Measurements from ENCODE around the gene ITGA3. TPM values are rescaled to one million over a fixed set of nuclear protein-coding genes. Genes with fewer than 3 reads are reported as not detected.

ITGA3 gene
- polyA plus RNA-seq, 5 donors: 39.0 to 66.3 (median 46.6) TPM

- no peak for DNase-seq
Measured at GRCh38 chr17:50093246-50093645, 37.3 kb downstream of the ITGA3 start.

DNA sequence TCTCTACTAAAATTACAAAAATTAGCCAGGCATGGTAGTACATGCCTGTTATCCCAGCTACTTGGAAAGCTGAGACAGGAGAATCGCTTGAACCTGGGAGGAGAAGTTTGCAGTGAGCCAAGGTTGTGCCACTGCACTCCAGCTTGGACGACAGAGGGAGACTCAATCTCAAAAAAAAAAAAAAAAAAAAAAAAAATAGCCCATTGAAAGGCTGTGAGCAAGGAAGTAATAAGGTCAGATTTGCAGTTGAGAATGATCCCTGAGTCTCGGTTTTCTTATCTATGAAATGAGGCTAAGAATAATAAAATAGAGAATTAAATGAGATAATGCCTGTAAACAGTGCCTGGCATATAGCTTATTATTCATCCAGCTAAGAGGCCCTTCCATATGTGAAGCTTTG lies 37.9 kb downstream of the ITGA3 start:
- DNase-seq: no peak

- peak; percentile 84 to 90 for DNase-seq
Measured at GRCh38 chr17:50094243-50094752, 38.4 kb downstream of the ITGA3 start.

- DNase-seq: peak; percentile 96 to 98
Measured at GRCh38 chr17:50094753-50095619, 39.1 kb downstream of the ITGA3 start, which contains the start of gene PDK2. PDK2 (plus strand) TSS chr17:50095351; CDS start chr17:50095436, 85 bp downstream.

- no peak for DNase-seq
Measured at GRCh38 chr17:50095626-50096037, 39.7 kb downstream of the ITGA3 start.

- DNase-seq: no peak
Measured at GRCh38 chr17:50096092-50096491, 40.2 kb downstream of the ITGA3 start.

- no peak for DNase-seq
Measured at GRCh38 chr17:50096758-50097157, 40.8 kb downstream of the ITGA3 start.

DNA sequence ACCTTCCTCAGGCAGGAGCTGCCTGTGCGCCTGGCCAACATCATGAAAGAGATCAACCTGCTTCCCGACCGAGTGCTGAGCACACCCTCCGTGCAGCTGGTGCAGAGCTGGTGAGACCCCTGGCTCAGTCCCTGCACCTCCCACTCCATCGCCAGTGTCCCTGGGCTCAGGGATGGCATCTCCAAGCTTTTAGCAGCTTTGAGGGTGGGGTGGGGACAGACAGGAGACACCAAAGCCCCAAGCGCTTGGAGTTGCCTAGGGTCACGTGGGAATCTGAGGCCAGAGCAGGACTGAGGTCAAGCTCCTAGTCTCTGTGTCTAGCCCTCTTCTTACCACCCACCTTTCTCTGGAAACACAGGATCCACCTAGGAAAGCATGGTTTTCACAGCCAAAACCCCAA lies 41.5 kb downstream of the ITGA3 start:
- DNase-seq: no peak

- no peak for DNase-seq
Measured at GRCh38 chr17:50097926-50098325, 42.0 kb downstream of the ITGA3 start.

DNA sequence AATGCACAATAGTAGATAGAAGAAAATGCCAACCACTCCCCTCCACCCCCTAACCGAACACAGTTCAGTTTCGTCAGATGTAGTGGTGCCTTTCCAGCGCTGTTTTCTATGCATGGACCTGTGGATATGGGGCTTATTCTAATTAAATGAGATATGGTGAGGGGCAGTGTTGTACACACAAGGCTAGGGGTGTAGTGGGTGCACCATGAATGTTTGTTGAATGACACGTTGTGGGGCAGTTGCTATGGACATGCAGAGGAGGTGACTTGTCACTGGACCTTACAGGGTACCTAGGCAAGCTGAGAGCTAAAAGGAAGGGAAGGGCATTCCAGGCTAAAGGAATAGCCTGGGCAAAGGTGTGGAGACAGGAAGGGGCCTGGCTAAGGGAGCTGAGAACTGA lies 42.7 kb downstream of the ITGA3 start:
- DNase-seq: no peak

DNA sequence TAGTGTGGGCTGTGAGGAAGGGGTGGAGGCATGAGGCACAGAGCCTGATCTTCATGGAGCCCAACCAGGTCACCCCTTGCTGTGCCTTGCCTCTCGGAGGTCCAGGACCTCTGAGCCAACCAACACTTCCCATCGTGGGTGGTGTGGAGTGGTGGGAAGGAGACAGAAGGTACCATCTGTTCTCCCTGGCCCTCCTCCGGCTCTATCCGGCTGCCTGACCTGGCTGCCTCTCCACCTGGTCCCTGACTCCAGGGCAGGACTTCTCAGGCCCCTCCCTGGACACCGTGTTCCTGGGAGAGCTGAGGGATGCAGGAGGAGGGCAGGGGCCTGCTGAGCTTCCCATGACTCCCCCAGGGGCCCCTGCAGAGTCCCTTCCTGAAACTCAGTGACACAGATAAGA lies 43.1 kb downstream of the ITGA3 start:
- no peak for DNase-seq

DNA sequence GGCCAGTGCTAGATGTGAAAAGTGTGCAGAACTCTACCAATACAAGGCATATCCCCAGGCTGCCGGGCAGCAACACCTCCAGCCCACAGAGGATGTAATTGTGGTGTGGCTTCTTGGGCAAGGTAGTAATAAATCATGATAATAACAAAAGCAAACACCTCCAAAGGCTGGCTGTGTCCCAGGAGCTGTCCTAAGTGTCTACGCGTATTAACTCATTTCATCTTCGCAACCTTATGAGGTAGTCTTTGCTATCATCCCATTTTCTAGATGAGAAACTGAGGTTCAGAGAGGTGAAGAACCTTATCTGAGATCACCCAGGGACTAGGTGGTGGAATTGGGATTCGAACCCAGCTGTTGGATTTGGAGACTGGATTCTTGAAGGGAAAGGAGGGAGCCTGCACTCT lies 44.6 kb downstream of the ITGA3 start:
- no peak for DNase-seq

- no peak for DNase-seq
Measured at GRCh38 chr17:50100921-50101345, 45.0 kb downstream of the ITGA3 start.

DNA sequence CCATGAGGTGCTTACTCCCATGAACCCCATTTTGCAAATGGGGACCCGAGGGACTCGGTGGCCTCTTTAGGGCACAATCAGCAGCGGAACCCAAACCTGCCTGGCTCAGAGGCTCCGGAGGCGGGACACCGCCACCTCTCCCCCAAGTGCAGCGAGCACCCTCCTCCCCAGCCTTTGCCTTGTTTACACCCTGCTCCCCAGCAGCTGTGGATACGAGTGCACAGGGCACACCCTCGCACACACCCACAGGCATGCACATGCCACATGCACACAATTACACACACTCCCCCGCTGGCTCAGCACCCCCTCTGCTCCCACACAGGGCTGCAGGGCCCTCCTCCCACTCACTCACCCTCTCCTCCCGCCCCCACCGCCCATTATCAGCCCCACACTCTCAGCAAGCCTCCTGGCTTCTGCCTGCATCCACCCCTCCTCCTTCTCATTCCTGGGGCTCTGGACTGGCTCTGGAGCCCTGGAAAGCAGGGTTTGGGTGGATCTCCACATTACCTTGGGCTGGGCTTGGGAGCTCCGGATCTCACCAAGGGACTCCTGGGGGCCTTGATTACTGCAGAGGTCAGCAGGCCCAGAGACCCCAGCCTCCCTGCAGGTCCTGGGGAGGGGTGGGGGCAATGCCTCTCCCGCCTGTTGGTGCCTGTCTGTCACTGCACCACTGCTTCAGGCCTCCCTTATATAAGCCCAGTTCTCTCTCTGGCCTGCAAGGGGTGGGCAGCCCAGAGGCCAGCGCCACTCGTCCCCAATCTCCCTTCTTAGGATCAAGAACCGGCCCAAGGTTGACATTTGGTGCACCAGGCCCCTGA lies 45.6 kb downstream of the ITGA3 start:
- DNase-seq: no peak

DNA sequence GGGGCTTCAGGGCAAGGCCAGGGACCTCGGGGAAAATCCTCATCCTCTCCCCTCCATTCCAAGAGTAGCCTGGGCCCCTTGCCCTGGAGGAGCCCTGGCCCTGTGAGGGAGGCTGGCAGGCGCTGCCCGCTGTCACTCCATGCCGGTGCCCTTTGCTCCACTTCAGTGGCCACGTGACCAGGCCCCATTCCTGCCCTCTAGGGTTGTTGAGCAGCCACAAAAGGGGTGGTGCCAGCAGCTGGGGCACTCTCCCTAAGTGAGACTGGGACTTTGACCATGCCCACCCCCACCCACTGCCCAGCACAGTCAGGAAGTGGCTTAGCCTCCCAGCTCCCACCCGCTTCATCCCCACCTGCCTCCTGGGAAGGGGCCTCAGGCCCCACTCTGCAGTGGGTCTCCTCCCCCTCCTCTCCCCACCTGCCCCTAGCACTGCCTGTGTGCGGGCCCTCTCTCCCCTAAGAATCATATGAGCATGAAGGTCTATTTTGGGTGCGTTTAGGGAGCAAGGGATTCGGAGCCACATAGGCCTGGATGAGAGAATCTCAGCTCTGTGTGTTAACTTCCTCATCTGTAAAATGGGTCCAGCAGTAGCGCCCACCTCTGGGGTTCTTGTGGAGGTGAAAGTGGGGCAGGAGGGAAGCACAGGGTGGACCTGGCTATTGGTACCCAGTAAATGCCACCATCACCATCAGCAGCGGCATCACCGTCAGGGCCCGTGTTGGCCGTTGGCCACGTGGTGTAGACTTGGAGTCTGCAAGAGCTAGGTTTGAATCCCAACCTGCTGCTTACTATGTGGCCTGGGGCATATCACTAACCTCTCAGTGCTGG lies 46.5 kb downstream of the ITGA3 start:
- no peak for DNase-seq

GRCh38 chr17:50103252-50103651 lies 47.3 kb downstream of the ITGA3 start:
- no peak for DNase-seq

DNA sequence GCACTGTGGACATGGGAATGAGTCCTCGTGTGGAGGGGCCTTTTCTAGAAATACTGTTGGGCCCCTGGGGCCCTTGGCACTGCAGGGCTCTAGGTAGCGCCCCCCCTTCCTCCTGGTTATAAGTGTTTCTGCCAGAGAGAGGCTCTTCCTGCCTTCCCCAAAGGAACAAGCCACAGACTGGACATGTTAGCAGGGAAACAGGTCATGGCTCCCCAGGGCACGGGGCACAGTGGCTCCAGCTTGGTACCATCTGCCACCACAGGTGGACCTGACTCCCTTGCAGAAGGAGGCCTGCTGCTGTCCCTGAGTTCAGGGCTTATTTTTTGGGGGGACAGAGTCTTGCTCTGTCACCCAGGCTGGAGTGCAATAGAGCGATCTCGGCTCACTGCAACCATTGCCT lies 48.0 kb downstream of the ITGA3 start:
- no peak for DNase-seq

DNA sequence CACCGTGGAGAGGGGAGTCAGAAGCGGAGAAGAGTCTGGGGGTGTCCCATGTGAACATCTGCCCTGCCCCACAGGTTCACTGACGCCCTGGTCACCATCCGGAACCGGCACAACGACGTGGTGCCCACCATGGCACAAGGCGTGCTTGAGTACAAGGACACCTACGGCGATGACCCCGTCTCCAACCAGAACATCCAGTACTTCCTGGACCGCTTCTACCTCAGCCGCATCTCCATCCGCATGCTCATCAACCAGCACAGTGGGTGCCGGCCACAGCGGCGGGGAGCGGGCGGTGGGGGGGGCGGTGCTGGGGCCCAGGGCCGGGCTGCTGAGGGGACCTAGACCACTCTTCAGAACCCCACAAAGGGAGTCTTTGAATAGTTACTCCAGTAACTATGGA lies 49.9 kb downstream of the ITGA3 start:
- no peak for DNase-seq

GRCh38 chr17:50106393-50107131 lies 50.7 kb downstream of the ITGA3 start:
- DNase-seq: no peak

DNA sequence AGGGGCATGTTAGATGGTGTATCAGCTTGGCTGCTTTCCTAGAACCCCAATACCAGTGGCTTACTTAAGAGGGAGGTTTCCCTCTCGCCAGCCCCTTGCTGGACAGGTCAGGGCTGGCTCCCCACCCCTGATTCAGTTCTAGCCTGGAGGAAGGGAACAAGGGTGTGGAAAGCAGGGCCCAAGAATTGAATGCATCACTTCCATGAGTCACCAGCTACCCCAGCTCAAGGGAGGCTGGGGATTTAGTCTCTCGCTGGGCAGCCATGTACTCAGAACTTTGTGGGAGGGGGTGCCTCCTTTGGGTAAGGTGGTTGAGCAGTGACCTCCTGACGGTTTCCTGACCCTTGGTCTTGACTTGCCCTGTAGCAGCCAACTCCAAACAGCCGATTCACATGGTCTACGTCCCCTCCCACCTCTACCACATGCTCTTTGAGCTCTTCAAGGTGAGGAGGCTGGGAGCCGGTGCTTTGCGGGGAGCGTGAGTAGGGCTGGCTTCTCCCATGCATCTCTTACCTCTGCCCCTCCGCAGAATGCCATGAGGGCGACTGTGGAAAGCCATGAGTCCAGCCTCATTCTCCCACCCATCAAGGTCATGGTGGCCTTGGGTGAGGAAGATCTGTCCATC lies 52.0 kb downstream of the ITGA3 start:
- DNase-seq: no peak
